ENCODE data around the gene LBH. TPM values are rescaled to one million over a fixed set of nuclear protein-coding genes. Genes with fewer than 3 reads are reported as not detected.

LBH gene
- polyA plus RNA-seq, 1 donor (not counting 4 experiments of a cell fraction or from before 2014, with no cell fraction given): 0.83 TPM

DNA sequence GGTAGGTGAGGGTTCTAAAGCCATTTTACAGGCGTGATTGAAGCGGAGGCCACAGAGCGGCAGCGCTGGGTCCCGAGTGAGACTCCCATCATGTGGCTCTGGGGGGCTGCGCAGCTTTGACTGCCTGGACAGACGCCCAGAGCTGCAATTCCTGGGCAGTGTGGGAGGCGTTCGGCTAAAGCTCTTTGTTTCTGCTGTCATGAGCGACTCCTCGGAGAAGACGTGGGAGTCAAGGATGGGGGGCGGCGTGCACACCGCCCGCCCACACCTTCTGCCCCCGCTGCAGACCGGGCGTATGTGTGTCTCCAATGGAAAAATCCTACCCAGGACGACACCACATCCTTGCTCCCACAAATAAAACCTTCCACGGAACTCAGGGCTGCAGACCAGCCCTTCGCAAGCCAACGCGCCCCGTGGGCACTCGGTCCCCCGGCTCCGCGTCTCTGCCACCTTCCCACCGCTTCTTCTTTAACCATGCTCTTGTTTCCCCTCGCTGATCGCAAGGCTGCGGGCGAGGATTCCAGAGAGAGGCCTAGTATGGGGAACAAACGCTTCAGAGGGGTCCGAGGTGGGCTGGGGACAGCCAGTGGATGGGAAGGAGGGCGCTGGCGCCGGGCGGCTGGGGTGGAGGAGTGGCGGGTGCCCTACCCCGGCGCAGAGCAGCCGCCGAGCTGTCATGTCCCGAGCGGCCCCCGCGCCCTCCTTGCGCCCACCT is 680 bp upstream of the LBH start:
- Histone ChIP-seq H3K79me2 (ENCODE audit: control insufficient read depth, insufficient read depth, low read length) (no peaks in the 10 kb centered on the region), H3K36me3 (ENCODE audit: control insufficient read depth in 2 of 2, extremely low read depth in 1 of 2, insufficient read depth in 2 of 2, low read length in 2 of 2) (no peaks in the 10 kb centered on the region), H3K9me3 (ENCODE audit: control insufficient read depth, low read depth, low read length) (no peaks in the 10 kb centered on the region), H3K4me2 (ENCODE audit: control insufficient read depth, extremely low read depth, insufficient read depth, low read depth, low read length) (peak overlapping the region; percentile 77), H3K9me1 (ENCODE audit: control insufficient read depth, extremely low read depth, insufficient read depth, low read length) (no peaks in the 10 kb centered on the region), H4K20me1 (ENCODE audit: control insufficient read depth, extremely low read depth, insufficient read depth, low read length) (no peaks in the 10 kb centered on the region), H3K4me1 (ENCODE audit: control insufficient read depth, extremely low read depth, insufficient read depth, low read length) (peaks cover 3% of the 10 kb centered on the region), H3K27me3 (ENCODE audit: control insufficient read depth, extremely low read depth, insufficient read depth, low read length) (peaks cover 38% of the 10 kb centered on the region), H3K9ac (ENCODE audit: control insufficient read depth, extremely low read depth, insufficient read depth, low read length) (no peak overlapping the region), H3K4me3 (ENCODE audit: control insufficient read depth in 2 of 3, extremely low read depth in 1 of 3, insufficient read depth in 2 of 3, low read depth in 1 of 3, low read length in 3 of 3) (peak overlapping the region; percentile 44 to 72 (median 68)), H3K27ac (ENCODE audit: control insufficient read depth, insufficient read depth, low read length) (no peak overlapping the region), H2AFZ (ENCODE audit: control insufficient read depth, low read length) (no peak overlapping the region)
- DNase-seq (ENCODE audit: low read depth, low spot score) (no peak), FAIRE-seq (no peak)
- TF ChIP-seq EZH2 (IDR thresholded peaks at IDR 0.05; ENCODE audit: low read length): peak; percentile 63
- TF ChIP-seq, protein P1, sequence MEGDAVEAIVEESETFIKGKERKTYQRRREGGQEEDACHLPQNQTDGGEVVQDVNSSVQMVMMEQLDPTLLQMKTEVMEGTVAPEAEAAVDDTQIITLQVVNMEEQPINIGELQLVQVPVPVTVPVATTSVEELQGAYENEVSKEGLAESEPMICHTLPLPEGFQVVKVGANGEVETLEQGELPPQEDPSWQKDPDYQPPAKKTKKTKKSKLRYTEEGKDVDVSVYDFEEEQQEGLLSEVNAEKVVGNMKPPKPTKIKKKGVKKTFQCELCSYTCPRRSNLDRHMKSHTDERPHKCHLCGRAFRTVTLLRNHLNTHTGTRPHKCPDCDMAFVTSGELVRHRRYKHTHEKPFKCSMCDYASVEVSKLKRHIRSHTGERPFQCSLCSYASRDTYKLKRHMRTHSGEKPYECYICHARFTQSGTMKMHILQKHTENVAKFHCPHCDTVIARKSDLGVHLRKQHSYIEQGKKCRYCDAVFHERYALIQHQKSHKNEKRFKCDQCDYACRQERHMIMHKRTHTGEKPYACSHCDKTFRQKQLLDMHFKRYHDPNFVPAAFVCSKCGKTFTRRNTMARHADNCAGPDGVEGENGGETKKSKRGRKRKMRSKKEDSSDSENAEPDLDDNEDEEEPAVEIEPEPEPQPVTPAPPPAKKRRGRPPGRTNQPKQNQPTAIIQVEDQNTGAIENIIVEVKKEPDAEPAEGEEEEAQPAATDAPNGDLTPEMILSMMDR (optimal IDR thresholded peaks at IDR 0.05 in 1 of 3, IDR thresholded peaks at IDR 0.05 in 1 of 3, conservative IDR thresholded peaks at IDR 0.05 in 1 of 3; ENCODE audit: extremely low read depth in 1 of 3, insufficient read depth in 2 of 3, low read length in 3 of 3): no peak
- dilution Hi-C loops (cut with MboI; ENCODE audit: extremely low pct_ligation_motif_present, low sequenced_read_pairs): no loop called here

DNA sequence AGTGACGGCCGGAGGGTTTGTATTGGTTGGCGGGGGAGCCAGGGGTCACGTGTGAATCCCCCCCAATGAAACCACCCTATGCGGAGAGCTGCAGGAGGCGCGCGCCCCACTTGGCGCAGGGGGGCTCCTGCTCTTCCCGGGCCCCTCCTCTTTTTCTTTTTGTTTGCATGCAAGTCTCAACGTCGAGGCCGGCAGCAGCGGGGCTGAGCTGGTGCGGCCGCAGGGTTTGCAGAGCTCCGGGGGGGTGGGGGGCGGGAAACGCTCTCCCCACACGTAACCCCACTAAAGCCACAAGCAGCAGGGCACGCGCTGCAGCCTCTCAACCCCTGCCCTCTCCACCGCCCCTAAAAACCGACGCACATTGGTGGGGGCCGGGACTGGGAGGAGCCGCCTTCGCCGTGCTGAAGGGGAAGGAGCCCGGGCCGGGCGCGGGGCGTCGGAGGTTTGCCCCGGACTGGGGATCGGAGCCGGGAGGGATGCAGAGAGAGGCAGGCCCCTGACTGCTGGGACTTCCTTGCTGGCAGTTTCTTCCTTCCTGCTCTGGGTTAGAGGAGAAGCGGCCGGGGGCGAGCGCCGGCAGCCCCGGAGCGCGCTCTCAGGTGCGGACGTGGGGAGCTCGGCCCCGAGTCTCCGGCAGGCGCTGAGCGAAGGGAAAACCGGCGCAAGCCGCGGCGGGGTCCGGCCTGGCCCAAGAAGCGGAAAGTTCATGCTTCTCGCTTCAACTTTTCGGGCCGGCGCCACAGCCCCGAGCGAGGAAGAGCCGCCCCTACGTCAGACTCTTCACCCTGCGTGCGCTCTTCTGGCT is 864 bp downstream of the LBH start:
- H3K36me3 ChIP-seq (ENCODE audit: control insufficient read depth in 2 of 2, extremely low read depth in 1 of 2, insufficient read depth in 2 of 2, low read length in 2 of 2): no peaks in the 10 kb centered on the region
- dilution Hi-C loops (cut with MboI; ENCODE audit: extremely low pct_ligation_motif_present, low sequenced_read_pairs): no loop called here
- no peaks in the 10 kb centered on the region for H4K20me1 ChIP-seq (ENCODE audit: control insufficient read depth, extremely low read depth, insufficient read depth, low read length)
- H3K4me3 ChIP-seq (ENCODE audit: control insufficient read depth in 2 of 3, extremely low read depth in 1 of 3, insufficient read depth in 2 of 3, low read depth in 1 of 3, low read length in 3 of 3): peak overlapping the region; percentile 44 to 72 (median 54)
- DNase-seq (ENCODE audit: low read depth, low spot score) (no peak), FAIRE-seq (no peak)
- no peak overlapping the region for H3K27ac ChIP-seq (ENCODE audit: control insufficient read depth, insufficient read depth, low read length)
- peaks cover 3% of the 10 kb centered on the region for H3K4me1 ChIP-seq (ENCODE audit: control insufficient read depth, extremely low read depth, insufficient read depth, low read length)
- H3K27me3 ChIP-seq (ENCODE audit: control insufficient read depth, extremely low read depth, insufficient read depth, low read length): peaks cover 47% of the 10 kb centered on the region
- no peaks in the 10 kb centered on the region for H3K9me3 ChIP-seq (ENCODE audit: control insufficient read depth, low read depth, low read length)
- H2AFZ ChIP-seq (ENCODE audit: control insufficient read depth, low read length): peak overlapping the region; percentile 68
- H3K9me1 ChIP-seq (ENCODE audit: control insufficient read depth, extremely low read depth, insufficient read depth, low read length): no peaks in the 10 kb centered on the region
- H3K9ac ChIP-seq (ENCODE audit: control insufficient read depth, extremely low read depth, insufficient read depth, low read length): peak overlapping the region; percentile 48
- no peaks in the 10 kb centered on the region for H3K79me2 ChIP-seq (ENCODE audit: control insufficient read depth, insufficient read depth, low read length)
- TF ChIP-seq, protein P1 (optimal IDR thresholded peaks at IDR 0.05 in 1 of 3, IDR thresholded peaks at IDR 0.05 in 1 of 3, conservative IDR thresholded peaks at IDR 0.05 in 1 of 3; ENCODE audit: extremely low read depth in 1 of 3, insufficient read depth in 2 of 3, low read length in 3 of 3): no peak
- TF ChIP-seq EZH2 (IDR thresholded peaks at IDR 0.05; ENCODE audit: low read length): peak; percentile 61
- H3K4me2 ChIP-seq (ENCODE audit: control insufficient read depth, extremely low read depth, insufficient read depth, low read depth, low read length): peak overlapping the region; percentile 77
